ENCODE data around the gene EPHB2.
"Not testable (repeated sequence)": the region's sequence is repeated elsewhere in the genome, so short reads cannot be mapped to it uniquely, and the experiment has no call there.

The EPHB2 gene

GRCh38 chr1:22710701-22711049, at the start of gene EPHB2:
Gene EPHB2 (plus strand): TSS chr1:22710839. CDS start chr1:22710983, 144 bp downstream.
- Mint-ChIP-seq H3K27ac (peak within 1 kb of the TSS; percentile 37), H3K4me1 (peaks cover 14 to 15% of the 10 kb centered on the region in 2 donors), H3K27me3 (peaks cover 66 to 75% of the 10 kb centered on the region in 2 donors), H3K4me3 (peak within 1 kb of the TSS; percentile 70 to 76), H3K36me3 (no peaks in the 10 kb centered on the region), H3K9me3 (no peaks in the 10 kb centered on the region)
- DNase-seq (no peak), ATAC-seq (replicated peaks) (peak; percentile 50 to 53)

GRCh38 chr1:22661880-22662279, 48.8 kb upstream of the EPHB2 start:
- no peak for ATAC-seq (replicated peaks)
- no peak overlapping the region for H3K4me3 Mint-ChIP-seq
- DNase-seq, result no peak
- H3K4me1 Mint-ChIP-seq, result no peaks in the 10 kb centered on the region
- peaks cover 3 to 6% of the 10 kb centered on the region in 2 donors for H3K9me3 Mint-ChIP-seq
- H3K27me3 Mint-ChIP-seq, result peaks cover 12 to 30% of the 10 kb centered on the region in 2 donors
- no peak overlapping the region for H3K27ac Mint-ChIP-seq
- H3K36me3 Mint-ChIP-seq, result no peaks in the 10 kb centered on the region

- Mint-ChIP-seq H3K36me3 (no peaks in the 10 kb centered on the region), H3K27me3 (peaks cover 12 to 30% of the 10 kb centered on the region in 2 donors), H3K27ac (no peak overlapping the region), H3K4me1 (no peaks in the 10 kb centered on the region), H3K4me3 (no peak overlapping the region), H3K9me3 (peaks cover 3 to 6% of the 10 kb centered on the region in 2 donors)
- DNase-seq (no peak), ATAC-seq (replicated peaks) (peak; percentile 78 to 85)
These were observed 48.3 kb upstream of the EPHB2 start for GRCh38 chr1:22662318-22662717.

GRCh38 chr1:22662986-22663408, 47.6 kb upstream of the EPHB2 start:
- Mint-ChIP-seq H3K27me3 (peaks cover 18 to 35% of the 10 kb centered on the region in 2 donors), H3K36me3 (no peaks in the 10 kb centered on the region), H3K9me3 (peaks cover 3 to 6% of the 10 kb centered on the region in 2 donors), H3K4me3 (no peak overlapping the region), H3K27ac (no peak overlapping the region), H3K4me1 (no peaks in the 10 kb centered on the region)
- DNase-seq (no peak), ATAC-seq (replicated peaks) (no peak)

- DNase-seq, result no peak
- Mint-ChIP-seq H3K36me3 (no peaks in the 10 kb centered on the region), H3K9me3 (peaks cover 0 to 1% of the 10 kb centered on the region in 2 donors), H3K27ac (no peak overlapping the region), H3K4me1 (no peaks in the 10 kb centered on the region), H3K4me3 (no peak overlapping the region), H3K27me3 (peaks cover 12 to 28% of the 10 kb centered on the region in 2 donors)
- ATAC-seq (replicated peaks), result no peak
These were observed 44.9 kb upstream of the EPHB2 start for GRCh38 chr1:22665752-22666151.

GRCh38 chr1:22666412-22666811, 44.2 kb upstream of the EPHB2 start:
- H3K4me1 Mint-ChIP-seq, result no peaks in the 10 kb centered on the region
- ATAC-seq (replicated peaks) (no peak), DNase-seq (no peak)
- H3K27ac Mint-ChIP-seq, result no peak overlapping the region
- peaks cover 12 to 31% of the 10 kb centered on the region in 2 donors for H3K27me3 Mint-ChIP-seq
- no peaks in the 10 kb centered on the region for H3K36me3 Mint-ChIP-seq
- no peak overlapping the region for H3K4me3 Mint-ChIP-seq
- H3K9me3 Mint-ChIP-seq, result peaks cover 0 to 1% of the 10 kb centered on the region in 2 donors

- not testable (repeated sequence) for H3K36me3 Mint-ChIP-seq; H3K4me3 Mint-ChIP-seq; H3K4me1 Mint-ChIP-seq; H3K27ac Mint-ChIP-seq; H3K9me3 Mint-ChIP-seq; DNase-seq; ATAC-seq (replicated peaks)
- H3K27me3 Mint-ChIP-seq, result peaks cover 21 to 30% of the 10 kb centered on the region in 2 donors
These were observed 41.8 kb upstream of the EPHB2 start for GRCh38 chr1:22668840-22669239.

- no peaks in the 10 kb centered on the region for H3K36me3 Mint-ChIP-seq
- H3K27me3 Mint-ChIP-seq, result peaks cover 30 to 35% of the 10 kb centered on the region in 2 donors
- H3K4me3 Mint-ChIP-seq, result no peak overlapping the region
- no peak for ATAC-seq (replicated peaks)
- H3K27ac Mint-ChIP-seq, result no peak overlapping the region
- no peaks in the 10 kb centered on the region for H3K9me3 Mint-ChIP-seq
- no peaks in the 10 kb centered on the region for H3K4me1 Mint-ChIP-seq
- no peak for DNase-seq
These were observed 40.2 kb upstream of the EPHB2 start for GRCh38 chr1:22670352-22670975.

GRCh38 chr1:22671999-22672398, 38.6 kb upstream of the EPHB2 start:
- DNase-seq (no peak), ATAC-seq (replicated peaks) (no peak)
- no peaks in the 10 kb centered on the region for H3K36me3 Mint-ChIP-seq
- H3K4me3 Mint-ChIP-seq, result no peak overlapping the region
- no peaks in the 10 kb centered on the region for H3K9me3 Mint-ChIP-seq
- no peak overlapping the region for H3K27ac Mint-ChIP-seq
- H3K27me3 Mint-ChIP-seq, result peaks cover 33 to 35% of the 10 kb centered on the region in 2 donors
- no peaks in the 10 kb centered on the region for H3K4me1 Mint-ChIP-seq

GRCh38 chr1:22673486-22674409, 36.9 kb upstream of the EPHB2 start:
- Mint-ChIP-seq H3K4me3 (no peak overlapping the region), H3K27ac (no peak overlapping the region), H3K27me3 (peaks cover 26 to 27% of the 10 kb centered on the region in 2 donors), H3K4me1 (no peaks in the 10 kb centered on the region), H3K9me3 (no peaks in the 10 kb centered on the region), H3K36me3 (no peaks in the 10 kb centered on the region)
- ATAC-seq (replicated peaks) (peak; percentile 33 to 47), DNase-seq (no peak)

- Mint-ChIP-seq H3K27me3 (peaks cover 25 to 27% of the 10 kb centered on the region in 2 donors), H3K36me3 (no peaks in the 10 kb centered on the region), H3K27ac (no peak overlapping the region), H3K9me3 (no peaks in the 10 kb centered on the region), H3K4me3 (no peak overlapping the region), H3K4me1 (no peaks in the 10 kb centered on the region)
- ATAC-seq (replicated peaks) (no peak), DNase-seq (no peak)
These were observed 36.3 kb upstream of the EPHB2 start for GRCh38 chr1:22674410-22674749.

GRCh38 chr1:22676151-22676550, 34.5 kb upstream of the EPHB2 start:
- not testable (repeated sequence) for H3K4me3 Mint-ChIP-seq; H3K9me3 Mint-ChIP-seq; ATAC-seq (replicated peaks); DNase-seq; H3K4me1 Mint-ChIP-seq; H3K27ac Mint-ChIP-seq; H3K36me3 Mint-ChIP-seq
- H3K27me3 Mint-ChIP-seq, result peaks cover 19 to 20% of the 10 kb centered on the region in 2 donors

- Mint-ChIP-seq H3K9me3 (no peaks in the 10 kb centered on the region), H3K4me1 (no peaks in the 10 kb centered on the region), H3K4me3 (no peak overlapping the region), H3K27me3 (peaks cover 18 to 19% of the 10 kb centered on the region in 2 donors), H3K27ac (no peak overlapping the region), H3K36me3 (no peaks in the 10 kb centered on the region)
- ATAC-seq (replicated peaks), result no peak
- DNase-seq, result no peak
These were observed 33.6 kb upstream of the EPHB2 start for GRCh38 chr1:22676916-22677583.
